K562 (cell line): ENCODE measurements around the gene SLC15A1. TPM values are rescaled to one million over a fixed set of nuclear protein-coding genes. Genes with fewer than 3 reads are reported as not detected.

ENCODE experiments used
- DMBX1 ChIP-seq: fragments of 250-450 bp; sonication (Bioruptor Pico); IDR thresholded peaks from 2 replicates; pipeline ENCODE4 v1.8.0; 2022; ENCODE audit warnings: inconsistent platforms, mild to moderate bottlenecking, moderate library complexity, borderline replicate concordance
- EP400 ChIP-seq: fragments of 450-650 bp; IDR thresholded peaks from 2 replicates; pipeline ENCODE4 v1.6.1; 2017; ENCODE audit warnings: antibody characterized with exemption, mild to moderate bottlenecking, moderate library complexity
- GTF2A2 ChIP-seq: IDR thresholded peaks from 2 replicates; pipeline ENCODE4 v1.6.1; 2016; ENCODE audit warnings: mild to moderate bottlenecking, missing genetic modification characterization, missing compliant biosample characterization
- MTA2 ChIP-seq: fragments of 450-650 bp; IDR thresholded peaks from 2 replicates; pipeline ENCODE4 v1.6.1; 2016; ENCODE audit warnings: low read depth
- MTA3 ChIP-seq: fragments of 450-650 bp; formaldehyde crosslinking; IDR thresholded peaks from 2 replicates; pipeline ENCODE4 v1.6.1; 2017; ENCODE audit warnings: mild to moderate bottlenecking, borderline replicate concordance
- NCOR1 ChIP-seq: fragments of 450-650 bp; IDR thresholded peaks from 2 replicates; pipeline ENCODE4 v1.6.1; 2016; ENCODE audit warnings: mild to moderate bottlenecking, moderate library complexity
- NFIC ChIP-seq: fragments of 450-650 bp; IDR thresholded peaks from 2 replicates; pipeline ENCODE4 v1.6.1; 2017; ENCODE audit warnings: mild to moderate bottlenecking, inconsistent platforms
- POLR2AphosphoS5 ChIP-seq: IDR thresholded peaks from 2 replicates; pipeline ENCODE4 v1.6.1; 2011; ENCODE audit warnings: mild to moderate bottlenecking, low read depth, low read length, moderate library complexity; ENCODE audit not compliant: control insufficient read depth, insufficient read depth
- RCOR1 ChIP-seq, 2 experiments: IDR thresholded peaks; 2 replicates each; pipeline ENCODE4 v1.6.1; 2012; ENCODE audit warnings: low read depth in 2 of 2, low read length in 2 of 2, borderline replicate concordance in 1 of 2, improper control_type of control experiment in 1 of 2
- SMAD4 ChIP-seq: fragments of 250-450 bp; sonication (Bioruptor Pico); conservative IDR thresholded peaks from 2 replicates; pipeline ENCODE4 v1.8.0; 2021; ENCODE audit warnings: inconsistent platforms, mild to moderate bottlenecking, moderate library complexity
- SOX6 ChIP-seq: fragments of 450-650 bp; IDR thresholded peaks from 2 replicates; pipeline ENCODE4 v1.6.1; 2014; ENCODE audit warnings: mild to moderate bottlenecking
- TAL1 ChIP-seq: fragments of 450-650 bp; IDR thresholded peaks from 2 replicates; pipeline ENCODE4 v1.6.1; 2016; ENCODE audit warnings: mild to moderate bottlenecking
- TCF3 ChIP-seq: sonication (generic); formaldehyde crosslinking; IDR thresholded peaks from 2 replicates; pipeline ENCODE4 v1.4.0; 2020; ENCODE audit warnings: mild to moderate bottlenecking, missing genetic modification reagents
- ZNF431 ChIP-seq: sonication (generic); formaldehyde crosslinking; IDR thresholded peaks from 2 replicates; pipeline ENCODE4 v1.8.0; 2022; ENCODE audit warnings: mild to moderate bottlenecking, missing genetic modification reagents
- ZNF584 ChIP-seq: fragments of 200-800 bp; sonication (Bioruptor generic); IDR thresholded peaks from 2 replicates; pipeline ENCODE4 v1.6.1; 2016; ENCODE audit warnings: low read depth, mild to moderate bottlenecking, missing genetic modification characterization, missing compliant biosample characterization
- polyA plus RNA-seq, 8 experiments: library from polyadenylated mRNA; depleted of rRNA in 4 of 8; stranded (reverse) in 5 of 8; unstranded in 3 of 8; fragments of >200 nt; fragmentation: Nextera tagmentation in 2 of 8; fragmentation: Illumina TruSeq in 1 of 8; extraction: Ambion mirVana in 2 of 8; extraction: Trizol in 1 of 8; gene quantifications; 2 replicates each; pipeline versions ENCODE4 v1.2.1 to v1.2.3, GENCODE V29; 2011 to 2014; ENCODE audit warnings: inconsistent platforms in 1 of 8, missing spikeins in 1 of 8
- total RNA-seq, 7 experiments: library from RNA; depleted of rRNA in 6 of 7; stranded (reverse); fragments of >200 nt in 6 of 7; fragmentation: Illumina TruSeq in 2 of 7; extraction: Trizol in 2 of 7; gene quantifications; 2 replicates each; pipeline versions ENCODE4 v1.2.1 to v1.2.3, GENCODE V29; 2011 to 2021; ENCODE audit warnings: low replicate concordance in 1 of 7
- TF ChIP-seq, protein P1 (sequence below): fragments of 450-650 bp; IDR thresholded peaks from 2 replicates; pipeline ENCODE4 v1.6.1; 2016; ENCODE audit warnings: low read depth
- TF ChIP-seq, protein P2 (sequence below): sonication (generic); formaldehyde crosslinking; IDR thresholded peaks from 2 replicates; pipeline ENCODE4 v1.8.0; 2022; ENCODE audit warnings: mild to moderate bottlenecking, missing genetic modification reagents
- TF ChIP-seq, protein P3 (sequence below): IDR thresholded peaks from 3 replicates; pipeline ENCODE4 v1.6.1; 2011; ENCODE audit warnings: borderline replicate concordance, mild to moderate bottlenecking, moderate library complexity; ENCODE audit not compliant: insufficient read length; ENCODE audit errors: extremely low read depth

The SLC15A1 gene
- total and polyA plus RNA-seq, 9 of the 15 experiments (the other 6 are each of a cell fraction or from before 2014, with no cell fraction given), result not detected

DNA sequence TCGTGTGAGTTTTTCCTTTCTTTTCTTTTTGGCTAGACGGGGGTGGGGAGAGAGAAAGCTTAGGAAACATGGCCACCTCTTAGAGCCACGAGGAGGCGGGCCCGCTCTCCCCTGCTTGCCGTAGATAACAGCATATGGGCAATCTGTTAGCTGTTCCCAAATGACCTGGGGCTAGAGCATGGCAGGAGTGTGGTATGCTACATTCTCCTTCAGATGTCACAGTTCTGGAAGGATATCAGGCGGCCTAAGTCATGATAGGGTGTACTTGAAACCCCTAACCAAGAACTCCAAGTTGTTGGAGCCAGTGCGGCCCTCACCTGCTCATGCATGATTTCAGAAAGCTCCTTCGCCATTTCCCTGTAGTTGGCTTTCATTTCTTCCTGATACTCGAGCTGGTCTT, 44.3 kb upstream of the SLC15A1 start (continued):
- TF ChIP-seq, protein P1, sequence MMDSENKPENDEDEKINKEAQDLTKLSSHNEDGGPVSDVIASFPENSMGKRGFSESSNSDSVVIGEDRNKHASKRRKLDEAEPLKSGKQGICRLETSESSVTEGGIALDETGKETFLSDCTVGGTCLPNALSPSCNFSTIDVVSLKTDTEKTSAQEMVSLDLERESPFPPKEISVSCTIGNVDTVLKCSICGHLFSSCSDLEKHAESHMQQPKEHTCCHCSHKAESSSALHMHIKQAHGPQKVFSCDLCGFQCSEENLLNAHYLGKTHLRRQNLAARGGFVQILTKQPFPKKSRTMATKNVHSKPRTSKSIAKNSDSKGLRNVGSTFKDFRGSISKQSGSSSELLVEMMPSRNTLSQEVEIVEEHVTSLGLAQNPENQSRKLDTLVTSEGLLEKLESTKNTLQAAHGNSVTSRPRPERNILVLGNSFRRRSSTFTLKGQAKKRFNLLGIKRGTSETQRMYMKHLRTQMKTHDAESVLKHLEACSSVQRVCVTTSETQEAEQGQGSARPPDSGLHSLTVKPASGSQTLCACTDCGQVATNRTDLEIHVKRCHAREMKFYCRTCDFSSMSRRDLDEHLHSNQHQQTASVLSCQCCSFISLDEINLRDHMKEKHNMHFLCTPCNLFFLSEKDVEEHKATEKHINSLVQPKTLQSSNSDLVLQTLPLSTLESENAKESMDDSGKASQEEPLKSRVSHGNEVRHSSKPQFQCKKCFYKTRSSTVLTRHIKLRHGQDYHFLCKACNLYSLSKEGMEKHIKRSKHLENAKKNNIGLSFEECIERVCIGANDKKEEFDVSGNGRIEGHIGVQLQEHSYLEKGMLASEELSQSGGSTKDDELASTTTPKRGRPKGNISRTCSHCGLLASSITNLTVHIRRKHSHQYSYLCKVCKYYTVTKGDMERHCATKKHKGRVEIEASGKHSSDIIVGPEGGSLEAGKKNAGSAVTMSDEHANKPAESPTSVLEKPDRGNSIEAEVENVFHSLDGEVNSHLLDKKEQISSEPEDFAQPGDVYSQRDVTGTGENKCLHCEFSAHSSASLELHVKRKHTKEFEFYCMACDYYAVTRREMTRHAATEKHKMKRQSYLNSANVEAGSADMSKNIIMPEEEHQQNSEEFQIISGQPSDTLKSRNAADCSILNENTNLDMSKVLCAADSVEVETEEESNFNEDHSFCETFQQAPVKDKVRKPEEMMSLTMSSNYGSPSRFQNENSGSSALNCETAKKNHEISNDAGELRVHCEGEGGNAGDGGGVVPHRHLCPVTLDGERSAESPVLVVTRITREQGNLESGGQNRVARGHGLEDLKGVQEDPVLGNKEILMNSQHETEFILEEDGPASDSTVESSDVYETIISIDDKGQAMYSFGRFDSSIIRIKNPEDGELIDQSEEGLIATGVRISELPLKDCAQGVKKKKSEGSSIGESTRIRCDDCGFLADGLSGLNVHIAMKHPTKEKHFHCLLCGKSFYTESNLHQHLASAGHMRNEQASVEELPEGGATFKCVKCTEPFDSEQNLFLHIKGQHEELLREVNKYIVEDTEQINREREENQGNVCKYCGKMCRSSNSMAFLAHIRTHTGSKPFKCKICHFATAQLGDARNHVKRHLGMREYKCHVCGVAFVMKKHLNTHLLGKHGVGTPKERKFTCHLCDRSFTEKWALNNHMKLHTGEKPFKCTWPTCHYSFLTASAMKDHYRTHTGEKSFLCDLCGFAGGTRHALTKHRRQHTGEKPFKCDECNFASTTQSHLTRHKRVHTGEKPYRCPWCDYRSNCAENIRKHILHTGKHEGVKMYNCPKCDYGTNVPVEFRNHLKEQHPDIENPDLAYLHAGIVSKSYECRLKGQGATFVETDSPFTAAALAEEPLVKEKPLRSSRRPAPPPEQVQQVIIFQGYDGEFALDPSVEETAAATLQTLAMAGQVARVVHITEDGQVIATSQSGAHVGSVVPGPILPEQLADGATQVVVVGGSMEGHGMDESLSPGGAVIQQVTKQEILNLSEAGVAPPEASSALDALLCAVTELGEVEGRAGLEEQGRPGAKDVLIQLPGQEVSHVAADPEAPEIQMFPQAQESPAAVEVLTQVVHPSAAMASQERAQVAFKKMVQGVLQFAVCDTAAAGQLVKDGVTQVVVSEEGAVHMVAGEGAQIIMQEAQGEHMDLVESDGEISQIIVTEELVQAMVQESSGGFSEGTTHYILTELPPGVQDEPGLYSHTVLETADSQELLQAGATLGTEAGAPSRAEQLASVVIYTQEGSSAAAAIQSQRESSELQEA, result peak; percentile 71
- TF ChIP-seq, protein P2, sequence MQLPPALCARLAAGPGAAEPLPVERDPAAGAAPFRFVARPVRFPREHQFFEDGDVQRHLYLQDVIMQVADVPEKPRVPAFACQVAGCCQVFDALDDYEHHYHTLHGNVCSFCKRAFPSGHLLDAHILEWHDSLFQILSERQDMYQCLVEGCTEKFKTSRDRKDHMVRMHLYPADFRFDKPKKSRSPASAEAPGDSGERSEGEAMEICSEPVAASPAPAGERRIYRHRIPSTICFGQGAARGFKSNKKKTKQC, result peak; percentile 86
- TF ChIP-seq NFIC, result peak; percentile 48; the same call in 1 of the 2 replicates
- no peak for TF ChIP-seq ZNF584 (CRISPR knock-in tag)
- TF ChIP-seq MTA2, result peak; percentile 38; the same call in 1 of the 2 replicates
- TF ChIP-seq NCOR1, result peak; percentile 68
- no peak; the same call in 1 of the 2 replicates for TF ChIP-seq DMBX1 (CRISPR knock-in tag)
- TF ChIP-seq MTA3, result 0 out of 2 replicates have a peak, but pooled peaks have one; percentile 18
- peak; percentile 44; the same call in 1 of the 2 replicates for TF ChIP-seq EP400
- peak; percentile 76 for TF ChIP-seq TAL1
- 0 out of 2 replicates have a peak, but pooled peaks have one; percentile 25 for TF ChIP-seq SOX6
- TF ChIP-seq, protein P3, sequence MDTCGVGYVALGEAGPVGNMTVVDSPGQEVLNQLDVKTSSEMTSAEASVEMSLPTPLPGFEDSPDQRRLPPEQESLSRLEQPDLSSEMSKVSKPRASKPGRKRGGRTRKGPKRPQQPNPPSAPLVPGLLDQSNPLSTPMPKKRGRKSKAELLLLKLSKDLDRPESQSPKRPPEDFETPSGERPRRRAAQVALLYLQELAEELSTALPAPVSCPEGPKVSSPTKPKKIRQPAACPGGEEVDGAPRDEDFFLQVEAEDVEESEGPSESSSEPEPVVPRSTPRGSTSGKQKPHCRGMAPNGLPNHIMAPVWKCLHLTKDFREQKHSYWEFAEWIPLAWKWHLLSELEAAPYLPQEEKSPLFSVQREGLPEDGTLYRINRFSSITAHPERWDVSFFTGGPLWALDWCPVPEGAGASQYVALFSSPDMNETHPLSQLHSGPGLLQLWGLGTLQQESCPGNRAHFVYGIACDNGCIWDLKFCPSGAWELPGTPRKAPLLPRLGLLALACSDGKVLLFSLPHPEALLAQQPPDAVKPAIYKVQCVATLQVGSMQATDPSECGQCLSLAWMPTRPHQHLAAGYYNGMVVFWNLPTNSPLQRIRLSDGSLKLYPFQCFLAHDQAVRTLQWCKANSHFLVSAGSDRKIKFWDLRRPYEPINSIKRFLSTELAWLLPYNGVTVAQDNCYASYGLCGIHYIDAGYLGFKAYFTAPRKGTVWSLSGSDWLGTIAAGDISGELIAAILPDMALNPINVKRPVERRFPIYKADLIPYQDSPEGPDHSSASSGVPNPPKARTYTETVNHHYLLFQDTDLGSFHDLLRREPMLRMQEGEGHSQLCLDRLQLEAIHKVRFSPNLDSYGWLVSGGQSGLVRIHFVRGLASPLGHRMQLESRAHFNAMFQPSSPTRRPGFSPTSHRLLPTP, result no peak
- TF ChIP-seq RCOR1 (IDR thresholded peaks at IDR 0.05; ENCODE audit: borderline replicate concordance in 1 of 2, low read depth in 2 of 2, low read length in 2 of 2), result 0 out of 4 replicates have a peak, but pooled peaks of 1 of the 2 experiments have one; percentile 20
- TF ChIP-seq ZNF431 (CRISPR knock-in tag), result peak; percentile 46; the same call in 1 of the 2 replicates
- TF ChIP-seq GTF2A2 (tag), result no peak
- peak; percentile 64; the same call in 1 of the 2 replicates for TF ChIP-seq POLR2AphosphoS5
- 0 out of 2 replicates have a peak, but pooled peaks have one; percentile 49 for TF ChIP-seq SMAD4 (CRISPR knock-in tag)
- peak; percentile 80 for TF ChIP-seq TCF3 (CRISPR knock-in tag)
